Measurements from ENCODE around the gene NOXO1.
A peak's percentile ranks its signal among the peaks of the same experiment; 100 is the strongest.

NOXO1 gene

GRCh38 chr16:1984347-1985225 is 3.3 kb upstream of the NOXO1 start:
- no peak for DNase-seq (ENCODE audit: low spot score)
- no peak for TF ChIP-seq CTCF (IDR thresholded peaks at IDR 0.05; ENCODE audit: extremely low read depth, missing control alignments)

- DNase-seq (ENCODE audit: low spot score): peak; percentile 99
- TF ChIP-seq CTCF (IDR thresholded peaks at IDR 0.05; ENCODE audit: extremely low read depth, missing control alignments): peak; percentile 69
These were observed 2.5 kb upstream of the NOXO1 start, which contains the start of gene GFER for GRCh38 chr16:1983544-1984346. Gene GFER, plus strand, starts transcription at chr16:1984193. Its CDS starts 26 bp downstream, at chr16:1984219.

GRCh38 chr16:1982991-1983543 is 1.8 kb upstream of the NOXO1 start:
- no peak for DNase-seq (ENCODE audit: low spot score)
- TF ChIP-seq CTCF (IDR thresholded peaks at IDR 0.05; ENCODE audit: extremely low read depth, missing control alignments): no peak

GRCh38 chr16:1982013-1982433 is 754 bp upstream of the NOXO1 start:
- no peak for TF ChIP-seq CTCF (IDR thresholded peaks at IDR 0.05; ENCODE audit: extremely low read depth, missing control alignments)
- no peak for DNase-seq (ENCODE audit: low spot score)

GRCh38 chr16:1980770-1981087 is 540 bp downstream of the NOXO1 start:
- no peak for DNase-seq (ENCODE audit: low spot score)
- no peak for TF ChIP-seq CTCF (IDR thresholded peaks at IDR 0.05; ENCODE audit: extremely low read depth, missing control alignments)

GRCh38 chr16:1980030-1980769 is 1.1 kb downstream of the NOXO1 start:
- no peak for TF ChIP-seq CTCF (IDR thresholded peaks at IDR 0.05; ENCODE audit: extremely low read depth, missing control alignments)
- DNase-seq (ENCODE audit: low spot score): no peak
